Activated CD8-positive, alpha-beta memory T cell treated with anti-CD3 and anti-CD28 coated beads, Interleukin-2, amount 50 U/mL, for 48 hours (primary cell): Measurements from ENCODE around the gene GRAMD4.

Experiments
- DNase-seq: peaks from one replicate; pipeline ENCODE4 v3.0.0-alpha.2; 2020

The GRAMD4 gene

GRCh38 chr22:46727813-46728364, 107.7 kb downstream of the GRAMD4 start:
- no peak for DNase-seq

- DNase-seq: no peak
Measured at GRCh38 chr22:46728470-46728869, 108.3 kb downstream of the GRAMD4 start.
